Transverse colon (tissue), 4 donors: ENCODE results near the gene KRTAP10-8.
"Not testable (repeated sequence)": the region's sequence is repeated elsewhere in the genome, so short reads cannot be mapped to it uniquely, and the experiment has no call there.

Source experiments
- EP300 ChIP-seq: sonication (generic); formaldehyde crosslinking; IDR thresholded peaks from one replicate; pipeline ENCODE4 v1.6.1; 2017; ENCODE audit warnings: antibody characterized with exemption, low read depth
- POLR2A ChIP-seq: fragments of 450-650 bp; IDR thresholded peaks from one replicate; pipeline ENCODE4 v1.6.1; 2016; ENCODE audit warnings: antibody characterized with exemption, mild to moderate bottlenecking, moderate library complexity
- POLR2AphosphoS5 ChIP-seq, 3 donors: sonication (generic); formaldehyde crosslinking; IDR thresholded peaks; one replicate each; pipeline ENCODE4 v1.6.1; 2016; ENCODE audit warnings: antibody characterized with exemption in 3 of 3
- TF ChIP-seq, protein P1 (sequence below), 5 experiments: fragments of 200-600 bp in 3 of 5; fragments of 450-650 bp in 2 of 5; sonication (generic) in 3 of 5; IDR thresholded peaks; 1 replicate in 2 of 5; 2 replicates in 3 of 5; pipeline ENCODE4 v1.5.1; 2016 to 2017; ENCODE audit warnings: antibody characterized with exemption in 5 of 5, inconsistent platforms in 3 of 5, mild to moderate bottlenecking in 2 of 5, moderate library complexity in 1 of 5

DNA sequence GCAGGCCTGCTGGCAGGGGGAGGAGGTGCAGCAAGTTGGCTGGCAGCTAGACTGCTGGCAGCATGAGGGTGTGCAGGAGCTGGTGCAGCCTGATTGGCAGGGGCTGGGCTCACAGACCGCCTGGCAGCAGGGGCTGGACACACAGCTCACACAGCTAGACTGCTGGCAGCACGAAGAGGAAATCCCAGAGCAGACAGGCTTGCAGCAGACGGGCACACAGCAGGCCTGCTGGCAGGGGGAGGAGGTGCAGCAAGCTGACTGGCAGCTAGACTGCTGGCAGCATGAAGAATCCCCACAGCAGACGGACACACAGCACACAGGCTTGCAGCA lies 20.1 kb upstream of the KRTAP10-8 start:
- TF ChIP-seq, protein P1, sequence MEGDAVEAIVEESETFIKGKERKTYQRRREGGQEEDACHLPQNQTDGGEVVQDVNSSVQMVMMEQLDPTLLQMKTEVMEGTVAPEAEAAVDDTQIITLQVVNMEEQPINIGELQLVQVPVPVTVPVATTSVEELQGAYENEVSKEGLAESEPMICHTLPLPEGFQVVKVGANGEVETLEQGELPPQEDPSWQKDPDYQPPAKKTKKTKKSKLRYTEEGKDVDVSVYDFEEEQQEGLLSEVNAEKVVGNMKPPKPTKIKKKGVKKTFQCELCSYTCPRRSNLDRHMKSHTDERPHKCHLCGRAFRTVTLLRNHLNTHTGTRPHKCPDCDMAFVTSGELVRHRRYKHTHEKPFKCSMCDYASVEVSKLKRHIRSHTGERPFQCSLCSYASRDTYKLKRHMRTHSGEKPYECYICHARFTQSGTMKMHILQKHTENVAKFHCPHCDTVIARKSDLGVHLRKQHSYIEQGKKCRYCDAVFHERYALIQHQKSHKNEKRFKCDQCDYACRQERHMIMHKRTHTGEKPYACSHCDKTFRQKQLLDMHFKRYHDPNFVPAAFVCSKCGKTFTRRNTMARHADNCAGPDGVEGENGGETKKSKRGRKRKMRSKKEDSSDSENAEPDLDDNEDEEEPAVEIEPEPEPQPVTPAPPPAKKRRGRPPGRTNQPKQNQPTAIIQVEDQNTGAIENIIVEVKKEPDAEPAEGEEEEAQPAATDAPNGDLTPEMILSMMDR (IDR thresholded peaks at IDR 0.05), result not testable (repeated sequence)
- not testable (repeated sequence) for TF ChIP-seq POLR2AphosphoS5 (IDR thresholded peaks at IDR 0.05); POLR2A; EP300
